HL-60 (cell line): ENCODE results near the gene CD82.

Source experiments
- DNase-seq, 2 experiments: peaks; one replicate each; pipeline ENCODE4 v3.0.0-alpha.2; 2010 to 2020; ENCODE audit warnings: low read depth in 1 of 2, low spot score in 1 of 2
- H3K27ac ChIP-seq: fragments of 250-450 bp; sonication (Bioruptor Pico); replicated peaks from 2 replicates; pipeline ENCODE4 v1.5.1; 2020; ENCODE audit warnings: mild to moderate bottlenecking, moderate library complexity
- H3K27me3 ChIP-seq: fragments of 250-450 bp; sonication (Bioruptor Pico); 2 replicates; pipeline ENCODE4 v1.5.1; 2021; ENCODE audit warnings: mild to moderate bottlenecking, moderate library complexity; ENCODE audit not compliant: insufficient read depth, poor library complexity, severe bottlenecking
- H3K4me3 ChIP-seq: replicated peaks from 2 replicates; pipeline ENCODE4 v1.5.1; 2011; ENCODE audit warnings: mild to moderate bottlenecking, control low read depth, low read length; ENCODE audit not compliant: insufficient read depth
- CTCF ChIP-seq: IDR thresholded peaks from one replicate; pipeline ENCODE4 v1.5.1; 2011; ENCODE audit warnings: low read length, control low read depth, inconsistent platforms; ENCODE audit not compliant: insufficient read depth
- GABPA ChIP-seq: IDR thresholded peaks from 2 replicates; pipeline ENCODE4 v1.6.1; 2012; ENCODE audit warnings: low read depth
- POLR2AphosphoS5 ChIP-seq: IDR thresholded peaks from 2 replicates; pipeline ENCODE4 v1.6.1; 2012; ENCODE audit warnings: low read depth
- REST ChIP-seq: IDR thresholded peaks from 2 replicates; pipeline ENCODE4 v1.6.1; 2012; ENCODE audit warnings: low read depth; ENCODE audit not compliant: insufficient replicate concordance
- SPI1 ChIP-seq: IDR thresholded peaks from 2 replicates; pipeline ENCODE4 v1.6.1; 2012; ENCODE audit warnings: low read depth, mild to moderate bottlenecking, borderline replicate concordance

CD82 gene

GRCh38 chr11:44590769-44591168 lies 25.3 kb downstream of the CD82 start:
- Histone ChIP-seq H3K27me3 (no peaks in the 10 kb centered on the region), H3K27ac (peak overlapping the region; percentile 51), H3K4me3 (no peak overlapping the region)
- no peak for DNase-seq
- TF ChIP-seq REST (no peak), POLR2AphosphoS5 (no peak), GABPA (no peak), SPI1 (no peak)

- Histone ChIP-seq H3K27me3 (no peaks in the 10 kb centered on the region), H3K27ac (peak overlapping the region; percentile 51), H3K4me3 (no peak overlapping the region)
- DNase-seq = no peak
- TF ChIP-seq POLR2AphosphoS5 (no peak), GABPA (no peak), CTCF (no peak), REST (no peak), SPI1 (no peak)
Observed at GRCh38 chr11:44591557-44591956, 26.1 kb downstream of the CD82 start.

GRCh38 chr11:44592125-44592940 lies 26.9 kb downstream of the CD82 start:
- Histone ChIP-seq H3K27me3 (no peaks in the 10 kb centered on the region), H3K27ac (peak overlapping the region; percentile 56), H3K4me3 (no peak overlapping the region)
- TF ChIP-seq POLR2AphosphoS5 (peak; percentile 57), GABPA (no peak), SPI1 (peak; percentile 58; the same call in 1 of the 2 replicates), REST (no peak)
- DNase-seq = peak; percentile 75 to 90

- no peak for DNase-seq
- TF ChIP-seq REST = no peak
- no peak for TF ChIP-seq CTCF
- TF ChIP-seq SPI1 = no peak
- TF ChIP-seq GABPA = no peak
- TF ChIP-seq POLR2AphosphoS5 = no peak
- peak overlapping the region; percentile 56; the same call in 1 of the 2 replicates for H3K27ac ChIP-seq
Observed at GRCh38 chr11:44593251-44593650, 27.8 kb downstream of the CD82 start.

More at GRCh38 chr11:44593251-44593650, 27.8 kb downstream of the CD82 start:
- H3K4me3 ChIP-seq = no peak overlapping the region
- H3K27me3 ChIP-seq = no peaks in the 10 kb centered on the region
